ENCODE measurements around the gene GSAP.

DNA sequence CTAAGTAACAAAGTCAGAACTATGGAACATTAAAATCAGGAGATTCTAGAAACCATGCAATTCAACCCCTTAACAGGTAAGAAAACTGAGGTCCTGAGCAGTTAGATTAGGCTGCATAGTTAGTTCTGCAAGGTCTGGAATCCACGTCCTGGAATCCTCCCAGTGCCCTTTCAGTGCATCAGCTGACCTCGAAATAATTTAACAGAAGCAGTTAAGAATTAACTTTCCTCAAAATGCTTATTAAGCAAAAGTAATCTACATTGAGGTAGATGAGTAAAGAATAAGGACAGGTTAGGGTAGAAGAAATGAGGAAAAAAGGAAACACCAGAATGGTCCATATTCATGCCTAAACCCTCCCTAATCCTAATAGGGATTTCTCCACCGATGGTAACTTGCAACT is 37.6 kb downstream of the GSAP start:
- TF ChIP-seq, protein P1, sequence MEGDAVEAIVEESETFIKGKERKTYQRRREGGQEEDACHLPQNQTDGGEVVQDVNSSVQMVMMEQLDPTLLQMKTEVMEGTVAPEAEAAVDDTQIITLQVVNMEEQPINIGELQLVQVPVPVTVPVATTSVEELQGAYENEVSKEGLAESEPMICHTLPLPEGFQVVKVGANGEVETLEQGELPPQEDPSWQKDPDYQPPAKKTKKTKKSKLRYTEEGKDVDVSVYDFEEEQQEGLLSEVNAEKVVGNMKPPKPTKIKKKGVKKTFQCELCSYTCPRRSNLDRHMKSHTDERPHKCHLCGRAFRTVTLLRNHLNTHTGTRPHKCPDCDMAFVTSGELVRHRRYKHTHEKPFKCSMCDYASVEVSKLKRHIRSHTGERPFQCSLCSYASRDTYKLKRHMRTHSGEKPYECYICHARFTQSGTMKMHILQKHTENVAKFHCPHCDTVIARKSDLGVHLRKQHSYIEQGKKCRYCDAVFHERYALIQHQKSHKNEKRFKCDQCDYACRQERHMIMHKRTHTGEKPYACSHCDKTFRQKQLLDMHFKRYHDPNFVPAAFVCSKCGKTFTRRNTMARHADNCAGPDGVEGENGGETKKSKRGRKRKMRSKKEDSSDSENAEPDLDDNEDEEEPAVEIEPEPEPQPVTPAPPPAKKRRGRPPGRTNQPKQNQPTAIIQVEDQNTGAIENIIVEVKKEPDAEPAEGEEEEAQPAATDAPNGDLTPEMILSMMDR (IDR thresholded peaks at IDR 0.05; ENCODE audit: low read depth, low read length), result no peak
- TF ChIP-seq POLR2A (IDR thresholded peaks at IDR 0.05; ENCODE audit: extremely low read depth, insufficient read length), result no peak
- TF ChIP-seq, protein P2, sequence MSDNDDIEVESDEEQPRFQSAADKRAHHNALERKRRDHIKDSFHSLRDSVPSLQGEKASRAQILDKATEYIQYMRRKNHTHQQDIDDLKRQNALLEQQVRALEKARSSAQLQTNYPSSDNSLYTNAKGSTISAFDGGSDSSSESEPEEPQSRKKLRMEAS (IDR thresholded peaks at IDR 0.05; ENCODE audit: low read depth, low read length), result no peak
